ENCODE data around the gene ACY1. TPM values are rescaled to one million over a fixed set of nuclear protein-coding genes. Genes with fewer than 3 reads are reported as not detected.

The ACY1 gene
- total and polyA plus RNA-seq, 2 donors (not counting 3 experiments of a cell fraction or from before 2014, with no cell fraction given): 13.4 to 32.9 TPM

DNA sequence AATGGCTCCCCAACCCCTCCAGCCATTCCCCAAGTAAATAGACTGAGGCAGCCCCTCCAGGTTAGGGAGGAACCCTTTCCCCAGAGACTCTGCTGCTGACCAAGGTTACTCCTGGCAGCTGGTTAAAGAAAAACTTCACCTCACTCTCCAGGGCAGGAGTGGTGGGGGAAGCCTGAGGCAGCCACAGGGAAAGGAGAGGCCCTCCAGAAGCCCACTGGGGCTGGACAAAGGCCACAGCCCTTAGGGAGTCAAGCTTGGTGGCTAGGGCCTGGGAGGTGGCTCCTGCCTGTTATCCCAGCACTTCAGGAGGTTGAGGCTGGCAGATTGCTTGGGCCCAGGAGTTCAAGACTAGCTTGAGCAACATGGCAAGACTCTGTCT is 923 bp downstream of the ACY1 start:
- TF ChIP-seq, protein P1, sequence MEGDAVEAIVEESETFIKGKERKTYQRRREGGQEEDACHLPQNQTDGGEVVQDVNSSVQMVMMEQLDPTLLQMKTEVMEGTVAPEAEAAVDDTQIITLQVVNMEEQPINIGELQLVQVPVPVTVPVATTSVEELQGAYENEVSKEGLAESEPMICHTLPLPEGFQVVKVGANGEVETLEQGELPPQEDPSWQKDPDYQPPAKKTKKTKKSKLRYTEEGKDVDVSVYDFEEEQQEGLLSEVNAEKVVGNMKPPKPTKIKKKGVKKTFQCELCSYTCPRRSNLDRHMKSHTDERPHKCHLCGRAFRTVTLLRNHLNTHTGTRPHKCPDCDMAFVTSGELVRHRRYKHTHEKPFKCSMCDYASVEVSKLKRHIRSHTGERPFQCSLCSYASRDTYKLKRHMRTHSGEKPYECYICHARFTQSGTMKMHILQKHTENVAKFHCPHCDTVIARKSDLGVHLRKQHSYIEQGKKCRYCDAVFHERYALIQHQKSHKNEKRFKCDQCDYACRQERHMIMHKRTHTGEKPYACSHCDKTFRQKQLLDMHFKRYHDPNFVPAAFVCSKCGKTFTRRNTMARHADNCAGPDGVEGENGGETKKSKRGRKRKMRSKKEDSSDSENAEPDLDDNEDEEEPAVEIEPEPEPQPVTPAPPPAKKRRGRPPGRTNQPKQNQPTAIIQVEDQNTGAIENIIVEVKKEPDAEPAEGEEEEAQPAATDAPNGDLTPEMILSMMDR (IDR thresholded peaks at IDR 0.05; ENCODE audit: extremely low read depth in 1 of 2, insufficient read depth in 1 of 2, low read depth in 1 of 2, low read length in 2 of 2): no peak
- no peak overlapping the region for H3K4me3 ChIP-seq (replicated peaks in 1 of 3; ENCODE audit: insufficient read depth in 1 of 3, low read depth in 1 of 3, low read length in 3 of 3)
- H3K9me1 ChIP-seq (replicated peaks; ENCODE audit: control insufficient read depth, extremely low read depth, insufficient read depth, low read length): no peaks in the 10 kb centered on the region
- no peak overlapping the region for H3K4me2 ChIP-seq (ENCODE audit: insufficient read depth, low read length)
- H3K27ac ChIP-seq (ENCODE audit: insufficient read depth, low read depth, low read length): no peak overlapping the region
- no peaks in the 10 kb centered on the region for H3K36me3 ChIP-seq (ENCODE audit: control insufficient read depth in 2 of 2, extremely low read depth in 1 of 2, insufficient read depth in 2 of 2, low read length in 2 of 2)
- H3K9me3 ChIP-seq (replicated peaks; ENCODE audit: control insufficient read depth, insufficient read depth, low read length): no peaks in the 10 kb centered on the region
- peaks cover 14% of the 10 kb centered on the region for H3K4me1 ChIP-seq (ENCODE audit: control insufficient read depth, extremely low read depth, insufficient read depth, low read length)
- H3K79me2 ChIP-seq (ENCODE audit: control insufficient read depth, insufficient read depth, low read length): no peaks in the 10 kb centered on the region
- dilution Hi-C loops (cut with MboI; ENCODE audit: extremely low pct_ligation_motif_present, low sequenced_read_pairs): no loop called here
- H3K9ac ChIP-seq (replicated peaks; ENCODE audit: extremely low read depth, insufficient read depth, low read length): no peak overlapping the region
- ChIA-PET CTCF (no interaction called here), POLR2A (interaction anchor here (0.6 to 1.9 kb wide), 2 partner anchors 8 to 11 kb away, joined by 3 to 15 read pairs; partner anchors contain the start of gene RPL29)
- no peak overlapping the region for H2AFZ ChIP-seq (ENCODE audit: low read depth, low read length)
- no peak for DNase-seq (ENCODE audit: low read depth, low spot score)
- H4K20me1 ChIP-seq (replicated peaks; ENCODE audit: control insufficient read depth, extremely low read depth, insufficient read depth, low read length): no peaks in the 10 kb centered on the region
- no peaks in the 10 kb centered on the region for H3K27me3 ChIP-seq (ENCODE audit: control insufficient read depth in 2 of 2, insufficient read depth in 2 of 2, low read length in 2 of 2)
- BruUV-seq (replicated peaks): no TSS peak
- FAIRE-seq: no peak
- intact Hi-C loops (cut with micrococcal nuclease): no loop called here

DNA sequence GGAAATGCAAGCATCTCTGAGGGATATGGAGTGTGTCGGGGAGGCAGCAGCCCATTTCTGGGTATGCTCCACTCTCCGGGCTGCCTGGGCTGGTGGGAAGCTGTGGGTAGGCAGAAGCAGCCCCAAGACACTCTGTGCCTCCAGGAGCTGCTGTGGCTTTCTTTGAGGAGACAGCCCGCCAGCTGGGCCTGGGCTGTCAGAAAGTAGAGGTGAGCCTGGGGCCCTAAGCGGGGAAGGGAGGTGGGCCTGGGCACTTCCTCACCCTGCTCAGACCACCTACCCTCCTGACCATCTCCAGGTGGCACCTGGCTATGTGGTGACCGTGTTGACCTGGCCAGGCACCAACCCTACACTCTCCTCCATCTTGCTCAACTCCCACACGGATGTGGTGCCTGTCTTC is 1.7 kb downstream of the ACY1 start:
- Histone ChIP-seq H3K4me3 (replicated peaks in 1 of 3; ENCODE audit: insufficient read depth in 1 of 3, low read depth in 1 of 3, low read length in 3 of 3) (no peak overlapping the region), H3K27ac (ENCODE audit: insufficient read depth, low read depth, low read length) (no peak overlapping the region), H3K4me1 (ENCODE audit: control insufficient read depth, extremely low read depth, insufficient read depth, low read length) (peaks cover 14% of the 10 kb centered on the region), H3K9me1 (replicated peaks; ENCODE audit: control insufficient read depth, extremely low read depth, insufficient read depth, low read length) (no peaks in the 10 kb centered on the region), H3K9me3 (replicated peaks; ENCODE audit: control insufficient read depth, insufficient read depth, low read length) (no peaks in the 10 kb centered on the region), H3K79me2 (ENCODE audit: control insufficient read depth, insufficient read depth, low read length) (no peaks in the 10 kb centered on the region), H2AFZ (ENCODE audit: low read depth, low read length) (no peak overlapping the region), H3K36me3 (ENCODE audit: control insufficient read depth in 2 of 2, extremely low read depth in 1 of 2, insufficient read depth in 2 of 2, low read length in 2 of 2) (no peaks in the 10 kb centered on the region), H4K20me1 (replicated peaks; ENCODE audit: control insufficient read depth, extremely low read depth, insufficient read depth, low read length) (no peaks in the 10 kb centered on the region), H3K27me3 (ENCODE audit: control insufficient read depth in 2 of 2, insufficient read depth in 2 of 2, low read length in 2 of 2) (no peaks in the 10 kb centered on the region), H3K9ac (replicated peaks; ENCODE audit: extremely low read depth, insufficient read depth, low read length) (no peak overlapping the region), H3K4me2 (ENCODE audit: insufficient read depth, low read length) (no peak overlapping the region)
- BruUV-seq (replicated peaks): no TSS peak
- TF ChIP-seq FOS (IDR thresholded peaks at IDR 0.05; ENCODE audit: borderline replicate concordance, insufficient read depth, low read length) (no peak), EZH2 (IDR thresholded peaks at IDR 0.05; ENCODE audit: borderline replicate concordance, low read depth, low read length, severe bottlenecking) (no peak), MYC (IDR thresholded peaks at IDR 0.05; ENCODE audit: low read depth, low read length) (no peak), POLR2AphosphoS5 (IDR thresholded peaks at IDR 0.05; ENCODE audit: insufficient read depth, low read depth, low read length) (no peak), POLR2A (IDR thresholded peaks at IDR 0.05; ENCODE audit: low read depth, low read length) (no peak), JUN (IDR thresholded peaks at IDR 0.05; ENCODE audit: borderline replicate concordance, insufficient read depth, insufficient read length, low read depth) (no peak), GATA2 (IDR thresholded peaks at IDR 0.05; ENCODE audit: insufficient read depth, insufficient read length, low read depth, low read length) (no peak)
- TF ChIP-seq, protein P1 (IDR thresholded peaks at IDR 0.05; ENCODE audit: extremely low read depth in 1 of 2, insufficient read depth in 1 of 2, low read depth in 1 of 2, low read length in 2 of 2): no peak
- TF ChIP-seq, protein P2, sequence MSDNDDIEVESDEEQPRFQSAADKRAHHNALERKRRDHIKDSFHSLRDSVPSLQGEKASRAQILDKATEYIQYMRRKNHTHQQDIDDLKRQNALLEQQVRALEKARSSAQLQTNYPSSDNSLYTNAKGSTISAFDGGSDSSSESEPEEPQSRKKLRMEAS (IDR thresholded peaks at IDR 0.05; ENCODE audit: insufficient read depth, insufficient read length): no peak
- FAIRE-seq: no peak
- dilution Hi-C loops (cut with MboI; ENCODE audit: extremely low pct_ligation_motif_present, low sequenced_read_pairs): no loop called here
- intact Hi-C loops (cut with micrococcal nuclease): no loop called here
- ChIA-PET CTCF (no interaction called here), POLR2A (no interaction called here)
- DNase-seq (ENCODE audit: low read depth, low spot score): no peak

Measured in endothelial cell of umbilical vein (primary cell).